HL-60 (cell line): ENCODE measurements around the gene HCRTR1.
A peak's percentile ranks its signal among the peaks of the same experiment; 100 is the strongest.

Source experiments
- DNase-seq, 2 experiments: peaks; one replicate each; pipeline ENCODE4 v3.0.0-alpha.2; 2010 to 2020; ENCODE audit warnings: low read depth in 1 of 2, low spot score in 1 of 2
- H3K27ac ChIP-seq: fragments of 250-450 bp; sonication (Bioruptor Pico); replicated peaks from 2 replicates; pipeline ENCODE4 v1.5.1; 2020; ENCODE audit warnings: mild to moderate bottlenecking, moderate library complexity
- H3K27me3 ChIP-seq: fragments of 250-450 bp; sonication (Bioruptor Pico); 2 replicates; pipeline ENCODE4 v1.5.1; 2021; ENCODE audit warnings: mild to moderate bottlenecking, moderate library complexity; ENCODE audit not compliant: insufficient read depth, poor library complexity, severe bottlenecking
- H3K4me3 ChIP-seq: replicated peaks from 2 replicates; pipeline ENCODE4 v1.5.1; 2011; ENCODE audit warnings: mild to moderate bottlenecking, control low read depth, low read length; ENCODE audit not compliant: insufficient read depth
- CTCF ChIP-seq: IDR thresholded peaks from one replicate; pipeline ENCODE4 v1.5.1; 2011; ENCODE audit warnings: low read length, control low read depth, inconsistent platforms; ENCODE audit not compliant: insufficient read depth
- GABPA ChIP-seq: IDR thresholded peaks from 2 replicates; pipeline ENCODE4 v1.6.1; 2012; ENCODE audit warnings: low read depth
- POLR2AphosphoS5 ChIP-seq: IDR thresholded peaks from 2 replicates; pipeline ENCODE4 v1.6.1; 2012; ENCODE audit warnings: low read depth
- REST ChIP-seq: IDR thresholded peaks from 2 replicates; pipeline ENCODE4 v1.6.1; 2012; ENCODE audit warnings: low read depth; ENCODE audit not compliant: insufficient replicate concordance
- SPI1 ChIP-seq: IDR thresholded peaks from 2 replicates; pipeline ENCODE4 v1.6.1; 2012; ENCODE audit warnings: low read depth, mild to moderate bottlenecking, borderline replicate concordance

Gene HCRTR1

GRCh38 chr1:31600641-31601040 is 16.8 kb upstream of the HCRTR1 start:
- H3K27ac ChIP-seq, result no peak overlapping the region
- no peak overlapping the region for H3K4me3 ChIP-seq
- no peak for DNase-seq
- H3K27me3 ChIP-seq, result no peaks in the 10 kb centered on the region
- no peak for TF ChIP-seq REST
- TF ChIP-seq CTCF, result no peak
- no peak for TF ChIP-seq GABPA
- no peak for TF ChIP-seq POLR2AphosphoS5

- no peak overlapping the region for H3K27ac ChIP-seq
- no peak overlapping the region for H3K4me3 ChIP-seq
- no peaks in the 10 kb centered on the region for H3K27me3 ChIP-seq
- DNase-seq, result no peak
- no peak for TF ChIP-seq CTCF
- TF ChIP-seq POLR2AphosphoS5, result no peak
- TF ChIP-seq GABPA, result no peak
Measured at GRCh38 chr1:31602081-31602480, 15.4 kb upstream of the HCRTR1 start.

GRCh38 chr1:31605908-31606427 is 11.5 kb upstream of the HCRTR1 start:
- DNase-seq, result peak in 1 of 2 experiments; percentile 58
- Histone ChIP-seq H3K27ac (no peak overlapping the region), H3K27me3 (no peaks in the 10 kb centered on the region), H3K4me3 (no peak overlapping the region)
- TF ChIP-seq GABPA (no peak), CTCF (no peak), REST (no peak), POLR2AphosphoS5 (no peak), SPI1 (no peak)

- Histone ChIP-seq H3K27ac (no peak overlapping the region), H3K27me3 (no peaks in the 10 kb centered on the region), H3K4me3 (no peak overlapping the region)
- no peak for DNase-seq
- TF ChIP-seq CTCF, result no peak
- no peak for TF ChIP-seq REST
- TF ChIP-seq POLR2AphosphoS5, result no peak
- TF ChIP-seq SPI1, result no peak
- no peak for TF ChIP-seq GABPA
Measured at GRCh38 chr1:31607360-31607759, 10.1 kb upstream of the HCRTR1 start.
